Dendritic cell treated with granulocyte-macrophage colony-stimulating factor and Interleukin-4, amounts not matched to agents 40 ng/mL and 50 ng/mL, for 4 days (primary cell): ENCODE data around the gene RAB7B.

Experiments
- H3K27ac Mint-ChIP-seq: one replicate; pipeline ENCODE4 v1.8.0; 2022; ENCODE audit warnings: mild to moderate bottlenecking, mixed read lengths
- H3K27me3 Mint-ChIP-seq: one replicate; pipeline ENCODE4 v1.8.0; 2022; ENCODE audit warnings: mild to moderate bottlenecking, mixed read lengths
- H3K36me3 Mint-ChIP-seq: one replicate; pipeline ENCODE4 v1.8.0; 2022; ENCODE audit warnings: low read depth, mixed read lengths
- H3K4me1 Mint-ChIP-seq: one replicate; pipeline ENCODE4 v1.8.0; 2022; ENCODE audit warnings: low read depth, mixed read lengths
- H3K4me3 Mint-ChIP-seq: one replicate; pipeline ENCODE4 v1.8.0; 2022; ENCODE audit warnings: mild to moderate bottlenecking, moderate library complexity, mixed read lengths
- H3K9me3 Mint-ChIP-seq: one replicate; pipeline ENCODE4 v1.8.0; 2022; ENCODE audit warnings: mixed read lengths
- intact Hi-C: fragments of 100-400 bp; cut with micrococcal nuclease; formaldehyde crosslinking; loops from one replicate; pipeline ENCODE4 v1.15.0; 2022

Gene RAB7B

GRCh38 chr1:206013026-206013795 is 10.0 kb upstream of the RAB7B start:
- Mint-ChIP-seq H3K27me3 (no peaks in the 10 kb centered on the region), H3K9me3 (no peaks in the 10 kb centered on the region), H3K4me1 (peaks cover 65% of the 10 kb centered on the region), H3K27ac (peak overlapping the region; percentile 87), H3K4me3 (no peak overlapping the region), H3K36me3 (no peaks in the 10 kb centered on the region)
- intact Hi-C loops = no loop called here

GRCh38 chr1:206012086-206012859 is 9.1 kb upstream of the RAB7B start:
- Mint-ChIP-seq H3K36me3 (no peaks in the 10 kb centered on the region), H3K9me3 (no peaks in the 10 kb centered on the region), H3K4me1 (peaks cover 65% of the 10 kb centered on the region), H3K4me3 (peak overlapping the region; percentile 27), H3K27me3 (no peaks in the 10 kb centered on the region), H3K27ac (peak overlapping the region; percentile 87)
- intact Hi-C loops = no loop called here

GRCh38 chr1:206011057-206011456 is 7.9 kb upstream of the RAB7B start:
- Mint-ChIP-seq H3K4me3 (no peak overlapping the region), H3K4me1 (peaks cover 72% of the 10 kb centered on the region), H3K9me3 (no peaks in the 10 kb centered on the region), H3K27me3 (no peaks in the 10 kb centered on the region), H3K27ac (peak overlapping the region; percentile 87), H3K36me3 (no peaks in the 10 kb centered on the region)
- intact Hi-C loops = no loop called here

GRCh38 chr1:206010060-206010459 is 6.9 kb upstream of the RAB7B start:
- Mint-ChIP-seq H3K9me3 (no peaks in the 10 kb centered on the region), H3K4me1 (peaks cover 72% of the 10 kb centered on the region), H3K4me3 (no peak overlapping the region), H3K27ac (no peak overlapping the region), H3K27me3 (no peaks in the 10 kb centered on the region), H3K36me3 (no peaks in the 10 kb centered on the region)
- intact Hi-C loops = no loop called here

GRCh38 chr1:206006946-206007345 is 3.8 kb upstream of the RAB7B start:
- Mint-ChIP-seq H3K9me3 (no peaks in the 10 kb centered on the region), H3K27me3 (no peaks in the 10 kb centered on the region), H3K4me1 (peaks cover 72% of the 10 kb centered on the region), H3K4me3 (no peak overlapping the region), H3K36me3 (no peaks in the 10 kb centered on the region), H3K27ac (peak overlapping the region; percentile 73)
- intact Hi-C loops = no loop called here

- intact Hi-C loops = no loop called here
- peak overlapping the region; percentile 73 for H3K27ac Mint-ChIP-seq
- no peaks in the 10 kb centered on the region for H3K9me3 Mint-ChIP-seq
- no peak overlapping the region for H3K4me3 Mint-ChIP-seq
- H3K27me3 Mint-ChIP-seq = no peaks in the 10 kb centered on the region
- no peaks in the 10 kb centered on the region for H3K36me3 Mint-ChIP-seq
- H3K4me1 Mint-ChIP-seq = peaks cover 70% of the 10 kb centered on the region
Measured at GRCh38 chr1:206005778-206006180, 2.6 kb upstream of the RAB7B start.

GRCh38 chr1:206005234-206005633 is 2.0 kb upstream of the RAB7B start:
- Mint-ChIP-seq H3K4me3 (no peak overlapping the region), H3K27ac (peak overlapping the region; percentile 73), H3K27me3 (no peaks in the 10 kb centered on the region), H3K4me1 (peaks cover 68% of the 10 kb centered on the region), H3K36me3 (no peaks in the 10 kb centered on the region), H3K9me3 (no peaks in the 10 kb centered on the region)
- intact Hi-C loops = no loop called here

- peak overlapping the region; percentile 73 for H3K27ac Mint-ChIP-seq
- no peak overlapping the region for H3K4me3 Mint-ChIP-seq
- no peaks in the 10 kb centered on the region for H3K36me3 Mint-ChIP-seq
- intact Hi-C loops = loop anchor here (5.0 kb wide), 1 partner anchor 42 kb away; no protein-coding TSS in a partner anchor
- H3K9me3 Mint-ChIP-seq = no peaks in the 10 kb centered on the region
- H3K27me3 Mint-ChIP-seq = no peaks in the 10 kb centered on the region
- peaks cover 67% of the 10 kb centered on the region for H3K4me1 Mint-ChIP-seq
Measured at GRCh38 chr1:206004826-206005225, 1.6 kb upstream of the RAB7B start.

GRCh38 chr1:206003854-206004800 is 932 bp upstream of the RAB7B start:
- H3K36me3 Mint-ChIP-seq = no peaks in the 10 kb centered on the region
- H3K9me3 Mint-ChIP-seq = no peaks in the 10 kb centered on the region
- no peak overlapping the region for H3K4me3 Mint-ChIP-seq
- peaks cover 70% of the 10 kb centered on the region for H3K4me1 Mint-ChIP-seq
- H3K27ac Mint-ChIP-seq = peak overlapping the region; percentile 73
- H3K27me3 Mint-ChIP-seq = no peaks in the 10 kb centered on the region
- intact Hi-C loops = loop anchor here (5.0 kb wide), 1 partner anchor 43 kb away; no protein-coding TSS in a partner anchor

GRCh38 chr1:206002160-206002559 is 1.0 kb downstream of the RAB7B start:
- Mint-ChIP-seq H3K4me1 (peaks cover 89% of the 10 kb centered on the region), H3K9me3 (peaks cover 4% of the 10 kb centered on the region), H3K4me3 (peak overlapping the region; percentile 67), H3K27me3 (no peaks in the 10 kb centered on the region), H3K36me3 (peaks cover 9% of the 10 kb centered on the region), H3K27ac (peak overlapping the region; percentile 71)
- intact Hi-C loops = loop anchor here (5.0 kb wide), 1 partner anchor 45 kb away; no protein-coding TSS in a partner anchor

- Mint-ChIP-seq H3K27ac (peak overlapping the region; percentile 71), H3K9me3 (peaks cover 11% of the 10 kb centered on the region), H3K27me3 (no peaks in the 10 kb centered on the region), H3K4me3 (peak overlapping the region; percentile 67), H3K4me1 (peaks cover 90% of the 10 kb centered on the region), H3K36me3 (peaks cover 16% of the 10 kb centered on the region)
- intact Hi-C loops = loop anchor here (5.0 kb wide), 1 partner anchor 46 kb away; no protein-coding TSS in a partner anchor
Measured at GRCh38 chr1:206001476-206001888, 1.7 kb downstream of the RAB7B start.

- Mint-ChIP-seq H3K27me3 (no peaks in the 10 kb centered on the region), H3K9me3 (peaks cover 15% of the 10 kb centered on the region), H3K27ac (peak overlapping the region; percentile 65), H3K4me3 (peak overlapping the region; percentile 17), H3K36me3 (peaks cover 20% of the 10 kb centered on the region), H3K4me1 (peaks cover 88% of the 10 kb centered on the region)
- intact Hi-C loops = loop anchor here (5.0 kb wide), 1 partner anchor 47 kb away; no protein-coding TSS in a partner anchor
Measured at GRCh38 chr1:206000641-206001339, 2.4 kb downstream of the RAB7B start.
